Measurements from ENCODE around the gene TTC38. TPM values are rescaled to one million over a fixed set of nuclear protein-coding genes. Genes with fewer than 3 reads are reported as not detected.

TTC38 gene
- total and polyA plus RNA-seq, 2 donors from 2014 or later = 41.3 to 100 TPM

DNA sequence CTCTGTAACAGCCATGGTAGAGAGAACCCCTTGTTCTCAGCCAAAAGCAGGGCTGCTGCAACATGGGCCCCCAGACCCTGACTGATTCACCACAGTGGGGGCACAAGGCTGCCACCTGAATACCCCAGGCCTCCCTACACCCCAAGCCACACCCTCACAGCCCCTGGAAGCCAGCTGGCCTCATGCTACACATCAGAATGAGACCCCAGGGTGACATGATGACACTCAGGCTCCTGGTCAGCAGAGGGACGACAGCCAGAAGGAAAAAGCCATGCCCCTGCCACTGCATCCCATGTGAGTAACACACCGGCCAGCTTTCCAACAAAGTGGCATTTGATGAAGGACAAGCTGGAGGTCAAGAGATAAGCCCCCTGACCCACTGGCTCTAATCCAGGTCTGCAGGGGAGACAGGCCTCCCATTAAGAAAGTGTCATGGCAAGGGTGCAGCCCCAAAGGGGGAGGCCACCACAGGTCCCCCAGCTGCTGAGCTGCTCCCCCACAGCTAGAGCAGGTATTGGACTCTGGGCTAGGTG is 20.3 kb upstream of the TTC38 start:
- intact Hi-C loops (cut with DNase I) = no loop called here
- DNase-seq (peak in 1 of 5 donors; percentile 36), FAIRE-seq (no peak)
- Histone ChIP-seq H3K27me3 (ENCODE audit: control insufficient read depth, insufficient read depth, low read length) (no peaks in the 10 kb centered on the region), H3K9ac (ENCODE audit: low read length in 3 of 3) (no peak overlapping the region), H3K36me3 (ENCODE audit: control insufficient read depth in 2 of 3, insufficient read depth in 3 of 3, low read length in 3 of 3) (peaks cover 0 to 6% (median 0%) of the 10 kb centered on the region in 3 donors), H3K9me3 (ENCODE audit: control insufficient read depth in 2 of 3, insufficient read depth in 1 of 3, low read length in 3 of 3) (no peaks in the 10 kb centered on the region), H3K27ac (ENCODE audit: low read depth in 2 of 2, low read length in 2 of 2) (no peak overlapping the region), H3K4me3 (ENCODE audit: low read length in 3 of 3) (no peak overlapping the region), H3K4me1 (ENCODE audit: control insufficient read depth in 2 of 3, insufficient read depth in 2 of 3, low read depth in 1 of 3, low read length in 3 of 3) (peaks cover 0 to 10% (median 0%) of the 10 kb centered on the region in 3 donors)
- TF ChIP-seq, protein P1, sequence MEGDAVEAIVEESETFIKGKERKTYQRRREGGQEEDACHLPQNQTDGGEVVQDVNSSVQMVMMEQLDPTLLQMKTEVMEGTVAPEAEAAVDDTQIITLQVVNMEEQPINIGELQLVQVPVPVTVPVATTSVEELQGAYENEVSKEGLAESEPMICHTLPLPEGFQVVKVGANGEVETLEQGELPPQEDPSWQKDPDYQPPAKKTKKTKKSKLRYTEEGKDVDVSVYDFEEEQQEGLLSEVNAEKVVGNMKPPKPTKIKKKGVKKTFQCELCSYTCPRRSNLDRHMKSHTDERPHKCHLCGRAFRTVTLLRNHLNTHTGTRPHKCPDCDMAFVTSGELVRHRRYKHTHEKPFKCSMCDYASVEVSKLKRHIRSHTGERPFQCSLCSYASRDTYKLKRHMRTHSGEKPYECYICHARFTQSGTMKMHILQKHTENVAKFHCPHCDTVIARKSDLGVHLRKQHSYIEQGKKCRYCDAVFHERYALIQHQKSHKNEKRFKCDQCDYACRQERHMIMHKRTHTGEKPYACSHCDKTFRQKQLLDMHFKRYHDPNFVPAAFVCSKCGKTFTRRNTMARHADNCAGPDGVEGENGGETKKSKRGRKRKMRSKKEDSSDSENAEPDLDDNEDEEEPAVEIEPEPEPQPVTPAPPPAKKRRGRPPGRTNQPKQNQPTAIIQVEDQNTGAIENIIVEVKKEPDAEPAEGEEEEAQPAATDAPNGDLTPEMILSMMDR (IDR thresholded peaks at IDR 0.05; ENCODE audit: borderline replicate concordance, extremely low read depth, insufficient read depth) = no peak

- peak within 1 kb of the TSS; percentile 16 to 63 for H3K27ac ChIP-seq (ENCODE audit: low read depth in 2 of 2, low read length in 2 of 2)
- no peak for FAIRE-seq
Measured at GRCh38 chr22:46250035-46250782, 17.6 kb upstream of the TTC38 start, which contains the start of gene CDPF1. Gene CDPF1 (minus strand): TSS chr22:46250293. CDS start chr22:46248284, 2,009 bp downstream.

GRCh38 chr22:46250783-46251125 is 17.1 kb upstream of the TTC38 start:
- Histone ChIP-seq H3K36me3 (ENCODE audit: control insufficient read depth in 2 of 3, insufficient read depth in 3 of 3, low read length in 3 of 3) (no peaks in the 10 kb centered on the region), H3K27me3 (ENCODE audit: control insufficient read depth, insufficient read depth, low read length) (no peaks in the 10 kb centered on the region), H3K4me1 (ENCODE audit: control insufficient read depth in 2 of 3, insufficient read depth in 2 of 3, low read depth in 1 of 3, low read length in 3 of 3) (peaks cover 0 to 3% (median 0%) of the 10 kb centered on the region in 3 donors), H3K27ac (ENCODE audit: low read depth in 2 of 2, low read length in 2 of 2) (peak overlapping the region in 1 of 2 donors; percentile 63), H3K9me3 (ENCODE audit: control insufficient read depth in 2 of 3, insufficient read depth in 1 of 3, low read length in 3 of 3) (no peaks in the 10 kb centered on the region), H3K9ac (ENCODE audit: low read length in 3 of 3) (peak overlapping the region in 2 of 3 donors; percentile 19 to 80), H3K4me3 (ENCODE audit: low read length in 3 of 3) (peak overlapping the region; percentile 45 to 77 (median 57))
- intact Hi-C loops (cut with DNase I) = no loop called here
- TF ChIP-seq, protein P1 (IDR thresholded peaks at IDR 0.05; ENCODE audit: borderline replicate concordance, extremely low read depth, insufficient read depth) = no peak
- FAIRE-seq (no peak), DNase-seq (peak in 2 of 5 donors; percentile 16 to 35)

More at GRCh38 chr22:46250035-46250782, 17.6 kb upstream of the TTC38 start, which contains the start of gene CDPF1:
- Histone ChIP-seq H3K9ac (ENCODE audit: low read length in 3 of 3) (peak within 1 kb of the TSS; percentile 42 to 85 (median 63)), H3K4me1 (ENCODE audit: control insufficient read depth in 2 of 3, insufficient read depth in 2 of 3, low read depth in 1 of 3, low read length in 3 of 3) (peaks cover 0 to 8% (median 0%) of the 10 kb centered on the region in 3 donors), H3K27me3 (ENCODE audit: control insufficient read depth, insufficient read depth, low read length) (no peaks in the 10 kb centered on the region), H3K4me3 (ENCODE audit: low read length in 3 of 3) (peak within 1 kb of the TSS; percentile 57 to 77 (median 59)), H3K36me3 (ENCODE audit: control insufficient read depth in 2 of 3, insufficient read depth in 3 of 3, low read length in 3 of 3) (no peaks in the 10 kb centered on the region), H3K9me3 (ENCODE audit: control insufficient read depth in 2 of 3, insufficient read depth in 1 of 3, low read length in 3 of 3) (no peaks in the 10 kb centered on the region)
- peak; percentile 90 to 97 (median 94) for DNase-seq
- TF ChIP-seq, protein P1 (IDR thresholded peaks at IDR 0.05; ENCODE audit: borderline replicate concordance, extremely low read depth, insufficient read depth) = no peak
- intact Hi-C loops (cut with DNase I) = no loop called here
